ENCODE data around the gene DCUN1D3. TPM values are rescaled to one million over a fixed set of nuclear protein-coding genes. Genes with fewer than 3 reads are reported as not detected.

DCUN1D3 gene
- total RNA-seq, 2 donors from 2014 or later: 10.0 to 13.4 TPM

- DNase-seq (ENCODE audit: low spot score): no peak
- Histone ChIP-seq H3K9me3 (no peaks in the 10 kb centered on the region), H3K36me3 (peaks cover 38% of the 10 kb centered on the region), H3K4me3 (no peak overlapping the region), H3K27me3 (no peaks in the 10 kb centered on the region), H3K4me1 (peaks cover 0 to 37% of the 10 kb centered on the region in 2 donors), H3K27ac (peak overlapping the region in 1 of 2 donors; percentile 11)
- TF ChIP-seq, protein P1, sequence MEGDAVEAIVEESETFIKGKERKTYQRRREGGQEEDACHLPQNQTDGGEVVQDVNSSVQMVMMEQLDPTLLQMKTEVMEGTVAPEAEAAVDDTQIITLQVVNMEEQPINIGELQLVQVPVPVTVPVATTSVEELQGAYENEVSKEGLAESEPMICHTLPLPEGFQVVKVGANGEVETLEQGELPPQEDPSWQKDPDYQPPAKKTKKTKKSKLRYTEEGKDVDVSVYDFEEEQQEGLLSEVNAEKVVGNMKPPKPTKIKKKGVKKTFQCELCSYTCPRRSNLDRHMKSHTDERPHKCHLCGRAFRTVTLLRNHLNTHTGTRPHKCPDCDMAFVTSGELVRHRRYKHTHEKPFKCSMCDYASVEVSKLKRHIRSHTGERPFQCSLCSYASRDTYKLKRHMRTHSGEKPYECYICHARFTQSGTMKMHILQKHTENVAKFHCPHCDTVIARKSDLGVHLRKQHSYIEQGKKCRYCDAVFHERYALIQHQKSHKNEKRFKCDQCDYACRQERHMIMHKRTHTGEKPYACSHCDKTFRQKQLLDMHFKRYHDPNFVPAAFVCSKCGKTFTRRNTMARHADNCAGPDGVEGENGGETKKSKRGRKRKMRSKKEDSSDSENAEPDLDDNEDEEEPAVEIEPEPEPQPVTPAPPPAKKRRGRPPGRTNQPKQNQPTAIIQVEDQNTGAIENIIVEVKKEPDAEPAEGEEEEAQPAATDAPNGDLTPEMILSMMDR (IDR thresholded peaks at IDR 0.05): no peak
Measured at GRCh38 chr16:20859229-20859628, 40.9 kb downstream of the DCUN1D3 start.

GRCh38 chr16:20857281-20857680 lies 42.9 kb downstream of the DCUN1D3 start:
- Histone ChIP-seq H3K4me3 (no peak overlapping the region), H3K9me3 (no peaks in the 10 kb centered on the region), H3K36me3 (peaks cover 36% of the 10 kb centered on the region), H3K4me1 (peaks cover 0 to 56% of the 10 kb centered on the region in 2 donors), H3K27me3 (no peaks in the 10 kb centered on the region), H3K27ac (no peak overlapping the region)
- TF ChIP-seq, protein P1 (IDR thresholded peaks at IDR 0.05): no peak
- no peak for DNase-seq (ENCODE audit: low spot score)

DNA sequence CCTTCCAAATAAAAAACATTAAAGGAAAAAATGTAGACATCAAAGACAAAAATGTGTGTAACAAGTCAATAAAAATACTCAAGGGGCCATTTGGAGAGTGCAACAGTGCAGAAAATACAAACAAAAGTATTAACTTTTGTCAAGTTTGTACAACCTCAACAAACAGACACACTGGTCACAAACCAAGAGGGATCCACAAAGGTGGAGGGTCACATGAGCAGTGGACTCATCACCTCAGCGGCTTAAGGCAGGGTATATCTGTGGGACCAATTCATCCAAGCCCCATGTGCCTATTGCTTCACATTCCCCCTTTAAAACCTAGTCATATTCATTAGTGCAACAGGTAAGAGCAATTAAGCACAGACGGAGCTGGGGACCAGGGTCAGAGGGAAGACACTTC lies 45.2 kb downstream of the DCUN1D3 start:
- DNase-seq (ENCODE audit: low spot score): no peak
- H3K27ac ChIP-seq: no peak overlapping the region
- no peaks in the 10 kb centered on the region for H3K9me3 ChIP-seq
- H3K4me1 ChIP-seq: peaks cover 0 to 69% of the 10 kb centered on the region in 2 donors
- H3K36me3 ChIP-seq: peaks cover 15% of the 10 kb centered on the region
- H3K27me3 ChIP-seq: no peaks in the 10 kb centered on the region
- H3K4me3 ChIP-seq: no peak overlapping the region
- TF ChIP-seq, protein P1 (IDR thresholded peaks at IDR 0.05): no peak

DNA sequence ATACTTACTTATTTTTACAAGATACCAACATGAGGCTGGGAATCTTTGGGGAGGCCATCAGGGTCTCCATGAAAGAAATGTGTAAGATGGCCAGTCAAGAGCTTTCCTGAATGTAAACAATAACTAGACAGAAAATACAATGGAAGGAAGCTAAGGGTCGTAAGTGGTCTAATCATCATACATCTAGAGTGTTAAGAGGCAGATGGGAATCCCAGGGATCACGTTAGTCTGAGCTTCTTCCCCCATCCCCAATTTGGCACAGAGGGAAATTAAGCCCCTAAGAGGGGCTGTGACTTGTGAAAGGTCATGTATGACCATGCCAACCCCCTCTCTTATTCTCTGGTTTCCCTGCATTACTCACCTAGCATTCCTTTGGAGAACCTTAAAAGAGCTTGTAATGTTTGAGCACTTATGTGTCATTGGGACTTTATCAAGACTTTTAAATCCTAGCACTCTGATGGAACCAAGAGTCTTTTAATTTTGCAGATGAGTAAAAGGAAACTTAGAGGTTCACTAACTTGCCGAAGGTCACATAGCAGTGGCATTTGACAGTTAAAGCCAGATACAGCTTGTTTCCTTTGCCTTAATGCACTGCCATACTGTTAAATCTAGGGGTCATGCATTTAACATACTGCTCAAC lies 46.1 kb downstream of the DCUN1D3 start:
- H3K27ac ChIP-seq: peak overlapping the region; percentile 23 to 92
- peaks cover 0 to 65% of the 10 kb centered on the region in 2 donors for H3K4me1 ChIP-seq
- H3K4me3 ChIP-seq: no peak overlapping the region
- no peaks in the 10 kb centered on the region for H3K27me3 ChIP-seq
- no peak for DNase-seq (ENCODE audit: low spot score)
- peaks cover 7% of the 10 kb centered on the region for H3K36me3 ChIP-seq
- TF ChIP-seq, protein P1 (IDR thresholded peaks at IDR 0.05): no peak
- H3K9me3 ChIP-seq: no peaks in the 10 kb centered on the region

- H3K4me1 ChIP-seq: peaks cover 0 to 63% of the 10 kb centered on the region in 2 donors
- H3K27ac ChIP-seq: peak overlapping the region; percentile 23 to 92
- TF ChIP-seq, protein P1 (IDR thresholded peaks at IDR 0.05): no peak
- H3K27me3 ChIP-seq: no peaks in the 10 kb centered on the region
- peaks cover 5% of the 10 kb centered on the region for H3K36me3 ChIP-seq
- H3K9me3 ChIP-seq: no peaks in the 10 kb centered on the region
- H3K4me3 ChIP-seq: no peak overlapping the region
- DNase-seq (ENCODE audit: low spot score): no peak
Measured at GRCh38 chr16:20853143-20853542, 47.0 kb downstream of the DCUN1D3 start.

DNA sequence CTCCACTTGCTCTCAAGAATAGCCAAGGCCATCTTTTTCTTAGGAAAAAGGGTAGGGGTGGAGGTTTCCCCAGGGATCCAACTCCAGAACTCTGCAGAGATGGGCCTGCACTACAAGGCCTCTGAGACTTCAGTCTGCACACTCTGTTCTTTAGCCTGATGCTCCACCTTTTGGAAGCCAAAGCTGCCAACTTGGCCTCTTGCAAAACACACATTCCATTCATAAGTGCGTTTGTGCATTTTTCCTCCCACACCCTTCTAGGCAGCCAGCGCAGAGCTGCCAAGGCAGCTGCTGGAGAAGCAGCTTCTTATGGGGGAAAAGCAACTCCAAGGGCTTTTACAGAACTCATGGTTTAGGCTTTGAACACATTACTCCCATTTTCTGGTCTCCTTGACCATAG lies 48.6 kb downstream of the DCUN1D3 start:
- H3K27ac ChIP-seq: peak overlapping the region; percentile 70 to 92
- H3K36me3 ChIP-seq: peaks cover 4% of the 10 kb centered on the region
- H3K27me3 ChIP-seq: no peaks in the 10 kb centered on the region
- TF ChIP-seq, protein P1 (IDR thresholded peaks at IDR 0.05): peak in 1 of 2 donors; percentile 18
- H3K4me3 ChIP-seq: no peak overlapping the region
- peaks cover 0 to 55% of the 10 kb centered on the region in 2 donors for H3K4me1 ChIP-seq
- peak; percentile 94 for DNase-seq (ENCODE audit: low spot score)
- no peaks in the 10 kb centered on the region for H3K9me3 ChIP-seq

All from right atrium auricular region (tissue), 2 donors.